Measurements from ENCODE around the gene CENPN.

GRCh38 chr16:81061871-81062608 lies 55.0 kb downstream of the CENPN start:
- TF ChIP-seq CTCF (IDR thresholded peaks at IDR 0.05; ENCODE audit: poor library complexity), result no peak
- no peak for TF ChIP-seq EZH2 (IDR thresholded peaks at IDR 0.05; ENCODE audit: borderline replicate concordance)
